ENCODE results near the gene ARAP2. TPM values are rescaled to one million over a fixed set of nuclear protein-coding genes. Genes with fewer than 3 reads are reported as not detected.

Gene ARAP2
- total and polyA plus RNA-seq, 2 experiments from 2014 or later = 5.9 to 22.7 TPM

DNA sequence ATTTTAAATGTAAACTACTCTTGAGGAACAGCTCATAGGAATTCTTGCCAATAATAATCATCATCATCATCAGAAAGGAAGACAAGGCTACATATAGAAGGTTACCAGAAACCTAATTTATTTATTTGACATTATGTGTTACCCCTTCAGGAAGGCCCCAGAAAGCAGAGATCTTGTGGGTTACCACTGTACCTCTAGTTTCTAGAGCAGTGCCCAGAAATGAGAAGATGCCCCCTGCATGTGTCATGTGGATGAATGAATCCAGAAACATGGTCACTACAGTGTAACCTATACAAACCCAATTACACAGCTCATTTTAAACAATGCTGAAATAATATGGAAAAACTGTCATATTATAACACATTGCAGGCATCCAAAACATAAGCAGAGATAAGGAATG lies 70.4 kb downstream of the ARAP2 start:
- Histone ChIP-seq H2AFZ (no peak overlapping the region), H4K20me1 (ENCODE audit: insufficient read depth, poor library complexity, severe bottlenecking) (no peaks in the 10 kb centered on the region), H3K9me3 (ENCODE audit: low read depth) (no peaks in the 10 kb centered on the region), H3K4me1 (ENCODE audit: insufficient read depth) (no peaks in the 10 kb centered on the region), H3K27me3 (no peaks in the 10 kb centered on the region), H3K4me3 (no peak overlapping the region), H3K79me2 (no peaks in the 10 kb centered on the region), H3K9me2 (replicated peaks; ENCODE audit: insufficient read depth) (no peaks in the 10 kb centered on the region), H3K4me2 (no peak overlapping the region), H3K27ac (no peak overlapping the region), H3K36me3 (replicated peaks; ENCODE audit: insufficient read depth, low read depth) (no peaks in the 10 kb centered on the region)
- DNase-seq (ENCODE audit: low spot score) = no peak
- TF ChIP-seq EZH2phosphoT487 (IDR thresholded peaks at IDR 0.05; ENCODE audit: low read depth, severe bottlenecking, unreplicated experiment) = no peak
- TF ChIP-seq EZH2 (IDR thresholded peaks at IDR 0.05; ENCODE audit: borderline replicate concordance) = no peak
- TF ChIP-seq, protein P1, sequence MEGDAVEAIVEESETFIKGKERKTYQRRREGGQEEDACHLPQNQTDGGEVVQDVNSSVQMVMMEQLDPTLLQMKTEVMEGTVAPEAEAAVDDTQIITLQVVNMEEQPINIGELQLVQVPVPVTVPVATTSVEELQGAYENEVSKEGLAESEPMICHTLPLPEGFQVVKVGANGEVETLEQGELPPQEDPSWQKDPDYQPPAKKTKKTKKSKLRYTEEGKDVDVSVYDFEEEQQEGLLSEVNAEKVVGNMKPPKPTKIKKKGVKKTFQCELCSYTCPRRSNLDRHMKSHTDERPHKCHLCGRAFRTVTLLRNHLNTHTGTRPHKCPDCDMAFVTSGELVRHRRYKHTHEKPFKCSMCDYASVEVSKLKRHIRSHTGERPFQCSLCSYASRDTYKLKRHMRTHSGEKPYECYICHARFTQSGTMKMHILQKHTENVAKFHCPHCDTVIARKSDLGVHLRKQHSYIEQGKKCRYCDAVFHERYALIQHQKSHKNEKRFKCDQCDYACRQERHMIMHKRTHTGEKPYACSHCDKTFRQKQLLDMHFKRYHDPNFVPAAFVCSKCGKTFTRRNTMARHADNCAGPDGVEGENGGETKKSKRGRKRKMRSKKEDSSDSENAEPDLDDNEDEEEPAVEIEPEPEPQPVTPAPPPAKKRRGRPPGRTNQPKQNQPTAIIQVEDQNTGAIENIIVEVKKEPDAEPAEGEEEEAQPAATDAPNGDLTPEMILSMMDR (IDR thresholded peaks at IDR 0.05; ENCODE audit: poor library complexity) = no peak

DNA sequence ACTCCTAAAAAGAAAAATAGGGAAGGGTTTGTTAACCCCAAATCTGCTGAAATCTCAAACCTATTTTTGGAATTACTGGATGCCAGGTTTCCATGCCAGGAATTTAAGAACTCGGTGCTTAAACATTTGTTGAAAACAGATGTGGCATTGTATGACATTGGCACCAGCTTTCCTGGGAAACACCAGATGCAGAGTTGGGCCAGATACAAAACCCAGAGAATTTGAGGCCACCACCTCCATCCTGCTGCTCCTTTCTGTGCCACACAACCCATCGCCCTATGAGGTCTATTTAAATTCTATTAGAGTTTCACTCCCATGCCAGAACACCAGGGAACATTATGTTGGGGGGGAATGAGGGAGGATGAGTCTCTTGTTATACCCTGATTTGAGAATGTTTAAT lies 71.7 kb downstream of the ARAP2 start:
- WGBS (ENCODE audit: low lambda C conversion rate, missing lambda C conversion rate) = 85% methylated on average over 2 of the region's 2 CpGs

DNA sequence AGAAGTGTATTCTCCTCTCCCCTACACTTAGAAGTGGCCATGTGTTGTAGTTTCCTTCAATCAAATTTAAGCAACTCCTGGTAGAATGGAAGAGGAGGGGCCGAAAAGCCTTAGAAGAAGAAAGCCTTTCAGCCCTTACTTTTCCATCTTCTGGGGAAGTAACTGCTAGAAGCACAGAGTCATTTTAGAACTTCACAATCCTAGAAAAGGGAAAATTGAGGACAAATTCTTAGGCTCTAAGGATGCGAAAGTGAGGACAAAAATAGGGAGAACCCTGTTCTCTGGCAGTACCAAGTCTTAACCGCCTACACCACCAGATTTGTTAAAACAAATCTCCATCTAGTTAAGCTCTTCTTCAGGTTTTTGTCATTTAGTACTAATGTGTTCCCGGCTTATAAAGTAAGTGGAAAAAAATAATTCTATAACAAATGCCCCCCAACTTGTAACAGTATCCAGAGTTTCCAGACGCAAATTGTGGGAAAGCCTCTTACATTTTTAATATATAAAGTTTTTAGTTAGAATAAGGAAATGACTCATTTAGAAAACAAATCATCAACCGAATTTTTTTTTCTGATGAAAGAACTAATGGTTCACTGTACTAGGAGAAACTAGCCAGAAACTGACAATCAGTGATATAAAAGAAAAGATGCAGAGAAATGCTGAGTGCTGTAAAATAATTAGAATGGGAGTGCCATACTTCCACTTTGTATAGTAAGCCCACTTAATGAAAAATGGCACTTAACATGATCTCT lies 76.0 kb downstream of the ARAP2 start:
- no peaks in the 10 kb centered on the region for H4K20me1 ChIP-seq (ENCODE audit: insufficient read depth, poor library complexity, severe bottlenecking)
- no peaks in the 10 kb centered on the region for H3K36me3 ChIP-seq (replicated peaks; ENCODE audit: insufficient read depth, low read depth)
- no peak overlapping the region for H3K4me2 ChIP-seq
- no peak overlapping the region for H3K4me3 ChIP-seq
- no peaks in the 10 kb centered on the region for H3K9me3 ChIP-seq (ENCODE audit: low read depth)
- no peak for DNase-seq (ENCODE audit: low spot score)
- no peak overlapping the region for H2AFZ ChIP-seq
- TF ChIP-seq EZH2phosphoT487 (IDR thresholded peaks at IDR 0.05; ENCODE audit: low read depth, severe bottlenecking, unreplicated experiment) = no peak
- no peak for TF ChIP-seq EZH2 (IDR thresholded peaks at IDR 0.05; ENCODE audit: borderline replicate concordance)
- TF ChIP-seq, protein P1 (IDR thresholded peaks at IDR 0.05; ENCODE audit: poor library complexity) = no peak
- H3K27me3 ChIP-seq = no peaks in the 10 kb centered on the region
- no peaks in the 10 kb centered on the region for H3K9me2 ChIP-seq (replicated peaks; ENCODE audit: insufficient read depth)
- H3K79me2 ChIP-seq = no peaks in the 10 kb centered on the region
- H3K27ac ChIP-seq = no peak overlapping the region
- 95% methylated on average over 6 of the region's 6 CpGs for WGBS (ENCODE audit: low lambda C conversion rate, missing lambda C conversion rate)
- H3K4me1 ChIP-seq (ENCODE audit: insufficient read depth) = no peaks in the 10 kb centered on the region

More for the DNA sequence above, 71.7 kb downstream of the ARAP2 start:
- H3K4me1 ChIP-seq (ENCODE audit: insufficient read depth) = no peaks in the 10 kb centered on the region
- H2AFZ ChIP-seq = no peak overlapping the region
- no peaks in the 10 kb centered on the region for H3K9me2 ChIP-seq (replicated peaks; ENCODE audit: insufficient read depth)
- no peaks in the 10 kb centered on the region for H3K79me2 ChIP-seq
- no peak for DNase-seq (ENCODE audit: low spot score)
- H3K36me3 ChIP-seq (replicated peaks; ENCODE audit: insufficient read depth, low read depth) = no peaks in the 10 kb centered on the region
- H3K4me3 ChIP-seq = no peak overlapping the region
- H3K4me2 ChIP-seq = no peak overlapping the region
- no peaks in the 10 kb centered on the region for H3K27me3 ChIP-seq
- TF ChIP-seq, protein P1 (IDR thresholded peaks at IDR 0.05; ENCODE audit: poor library complexity) = no peak
- no peak for TF ChIP-seq EZH2phosphoT487 (IDR thresholded peaks at IDR 0.05; ENCODE audit: low read depth, severe bottlenecking, unreplicated experiment)
- no peak for TF ChIP-seq EZH2 (IDR thresholded peaks at IDR 0.05; ENCODE audit: borderline replicate concordance)
- no peaks in the 10 kb centered on the region for H3K9me3 ChIP-seq (ENCODE audit: low read depth)
- H4K20me1 ChIP-seq (ENCODE audit: insufficient read depth, poor library complexity, severe bottlenecking) = no peaks in the 10 kb centered on the region
- H3K27ac ChIP-seq = no peak overlapping the region
